Lung (tissue), 12 donors: ENCODE measurements around the gene SERTAD1. TPM values are rescaled to one million over a fixed set of nuclear protein-coding genes. Genes with fewer than 3 reads are reported as not detected.
A peak's percentile ranks its signal among the peaks of the same experiment; 100 is the strongest.

Source experiments
- ATAC-seq: fragments of 200-7000 bp; cut with Tn5 transposase; one replicate; pipeline ENCODE4 v1.9.1; 2020; ENCODE audit warnings: moderate number of reproducible peaks; ENCODE audit not compliant: insufficient read depth, low FRiP score
- DNase-seq, 3 donors: peaks; one replicate each; pipeline ENCODE4 v3.0.0-alpha.2; 2013 to 2017
- H3K27ac ChIP-seq, 2 donors: one replicate each; pipeline ENCODE4 v1.5.1; 2013; ENCODE audit warnings: mild to moderate bottlenecking in 2 of 2, moderate library complexity in 2 of 2, control low read depth in 1 of 2, inconsistent platforms in 1 of 2, low read depth in 1 of 2, low read length in 1 of 2
- H3K27me3 ChIP-seq, 3 donors: one replicate each; pipeline ENCODE4 v1.5.1; 2013; ENCODE audit warnings: low read length in 2 of 3; ENCODE audit not compliant: control insufficient read depth in 3 of 3, insufficient read depth in 3 of 3
- H3K36me3 ChIP-seq, 4 donors: one replicate each; pipeline ENCODE4 v1.5.1; 2013; ENCODE audit warnings: low read length in 4 of 4, mild to moderate bottlenecking in 1 of 4, moderate library complexity in 1 of 4; ENCODE audit not compliant: control insufficient read depth in 4 of 4, insufficient read depth in 4 of 4
- H3K4me1 ChIP-seq, 5 donors: one replicate each; pipeline ENCODE4 v1.5.1; 2013; ENCODE audit warnings: low read length in 5 of 5, mild to moderate bottlenecking in 2 of 5, moderate library complexity in 1 of 5; ENCODE audit not compliant: control insufficient read depth in 5 of 5, insufficient read depth in 5 of 5
- H3K4me3 ChIP-seq: one replicate; pipeline ENCODE4 v1.5.1; 2013; ENCODE audit warnings: mild to moderate bottlenecking, control low read depth, moderate library complexity
- H3K9ac ChIP-seq, 2 donors: one replicate each; pipeline ENCODE4 v1.5.1; 2013; ENCODE audit warnings: low read length in 2 of 2, control low read depth in 1 of 2; ENCODE audit not compliant: insufficient read depth in 1 of 2
- H3K9me3 ChIP-seq, 4 donors: one replicate each; pipeline ENCODE4 v1.5.1; 2013; ENCODE audit warnings: low read length in 3 of 4, mild to moderate bottlenecking in 1 of 4, moderate library complexity in 1 of 4; ENCODE audit not compliant: control insufficient read depth in 4 of 4, insufficient read depth in 3 of 4
- CTCF ChIP-seq: IDR thresholded peaks from 2 replicates; pipeline ENCODE4 v1.5.1; 2012; ENCODE audit warnings: mild to moderate bottlenecking; ENCODE audit errors: control extremely low read depth, extremely low read depth
- WGBS, 2 donors: extraction: QIAGEN DNeasy Blood & Tissue Kit; methylation state at CpG; one replicate each; pipeline ENCODE4 v1.1.7; 2013; 5-methylcytosine and 5-hydroxymethylcytosine counted together
- polyA plus RNA-seq, 2 donors: library from polyadenylated mRNA; stranded (reverse); fragments of 200-250 nt; gene quantifications; one replicate each; pipeline ENCODE4 v1.2.1, GENCODE V29; 2013
- total RNA-seq, 2 donors: library from RNA; depleted of rRNA in 1 of 2; stranded (reverse); fragments of >200 nt in 1 of 2; gene quantifications; one replicate each; pipeline ENCODE4 v1.2.1, GENCODE V29; 2014 to 2021
- donor health status: control.
- donor health status: control.
- donor health status: Bipolar disorder and iron deficiency.
- donor health status: healthy.
- donor health status: DM: yes; HTN: yes; CAD: no.

The SERTAD1 gene
- total and polyA plus RNA-seq, 4 donors = 10.8 to 37.9 (median 24.2) TPM

GRCh38 chr19:40413291-40413845 is 12.4 kb downstream of the SERTAD1 start, which contains the start of gene PRX:
Gene PRX (minus strand): TSS chr19:40413378. CDS start chr19:40407932, 5,446 bp downstream.
- no peaks in the 10 kb centered on the region for H3K36me3 ChIP-seq
- ATAC-seq = no peak
- DNase-seq = peak; percentile 64 to 74 (median 71)

GRCh38 chr19:40412866-40413265 is 12.9 kb downstream of the SERTAD1 start:
- no peak for TF ChIP-seq CTCF
- 71 to 82% methylated on average over 4 of the region's 4 CpGs for WGBS, 2 donors
- H3K4me3 ChIP-seq = peak overlapping the region; percentile 24
- DNase-seq = no peak
- H3K36me3 ChIP-seq = peaks cover 0 to under 1% (median 0%) of the 10 kb centered on the region in 4 donors
- peaks cover 5 to 23% (median 9%) of the 10 kb centered on the region in 5 donors for H3K4me1 ChIP-seq
- peak overlapping the region in 1 of 2 donors; percentile 79 for H3K27ac ChIP-seq
- no peaks in the 10 kb centered on the region for H3K9me3 ChIP-seq
- ATAC-seq = no peak
- H3K27me3 ChIP-seq = no peaks in the 10 kb centered on the region
- H3K9ac ChIP-seq = no peak overlapping the region

More at GRCh38 chr19:40413291-40413845, 12.4 kb downstream of the SERTAD1 start, which contains the start of gene PRX:
- H3K27ac ChIP-seq = peak within 1 kb of the TSS; percentile 64 to 79
- H3K9ac ChIP-seq = peak within 1 kb of the TSS in 1 of 2 donors; percentile 32
- no peaks in the 10 kb centered on the region for H3K27me3 ChIP-seq
- TF ChIP-seq CTCF = no peak
- H3K4me1 ChIP-seq = peaks cover 5 to 23% (median 9%) of the 10 kb centered on the region in 5 donors
- H3K4me3 ChIP-seq = peak within 1 kb of the TSS; percentile 24
- H3K9me3 ChIP-seq = no peaks in the 10 kb centered on the region
- WGBS, 2 donors = 33 to 45% methylated on average over 18 of the region's 18 CpGs

DNA sequence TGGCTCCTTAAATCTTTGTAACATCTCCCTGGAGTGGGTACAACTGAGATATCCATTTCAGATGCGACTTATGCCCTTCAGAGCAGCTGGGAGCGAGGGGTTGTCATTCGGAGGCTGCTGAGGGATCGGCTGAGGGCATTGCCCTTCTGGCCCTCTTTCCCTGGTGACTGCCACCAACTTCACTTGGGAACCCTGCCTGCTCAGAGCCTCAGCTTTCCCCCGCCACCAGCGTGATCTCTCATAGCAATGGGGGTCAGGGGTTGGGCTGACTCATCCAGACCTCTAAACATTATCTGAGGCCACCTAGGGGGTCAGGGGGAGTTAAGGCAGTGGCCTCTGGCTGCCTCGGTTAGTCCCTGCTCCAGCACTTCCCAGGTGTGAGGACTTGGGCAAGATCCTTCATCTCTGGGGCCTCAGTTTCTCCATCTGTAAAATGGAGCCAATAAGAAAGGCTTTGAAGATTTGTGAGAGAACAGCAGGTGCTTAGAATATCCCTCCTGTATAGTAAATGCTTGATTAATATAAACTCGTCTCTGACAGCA is 13.8 kb downstream of the SERTAD1 start:
- H3K9me3 ChIP-seq = no peaks in the 10 kb centered on the region
- WGBS, 2 donors = 66 to 74% methylated on average over 8 of the region's 8 CpGs
- TF ChIP-seq CTCF = no peak
- DNase-seq (no peak), ATAC-seq (no peak)
- H3K36me3 ChIP-seq = peaks cover 0 to 3% (median 0%) of the 10 kb centered on the region in 4 donors
- H3K4me3 ChIP-seq = peak overlapping the region; percentile 24
- H3K27me3 ChIP-seq = no peaks in the 10 kb centered on the region
- H3K27ac ChIP-seq = peak overlapping the region; percentile 64 to 79
- peaks cover 4 to 16% (median 5%) of the 10 kb centered on the region in 5 donors for H3K4me1 ChIP-seq
- no peak overlapping the region for H3K9ac ChIP-seq
